GM12874 (cell line): ENCODE results near the gene SORBS1.

Source experiments
- TF ChIP-seq, protein P1 (sequence below): IDR thresholded peaks from 2 replicates; pipeline ENCODE4 v1.5.1; 2011; ENCODE audit warnings: low read depth, mild to moderate bottlenecking, control low read depth, low read length, moderate library complexity; ENCODE audit not compliant: insufficient read depth

Gene SORBS1

DNA sequence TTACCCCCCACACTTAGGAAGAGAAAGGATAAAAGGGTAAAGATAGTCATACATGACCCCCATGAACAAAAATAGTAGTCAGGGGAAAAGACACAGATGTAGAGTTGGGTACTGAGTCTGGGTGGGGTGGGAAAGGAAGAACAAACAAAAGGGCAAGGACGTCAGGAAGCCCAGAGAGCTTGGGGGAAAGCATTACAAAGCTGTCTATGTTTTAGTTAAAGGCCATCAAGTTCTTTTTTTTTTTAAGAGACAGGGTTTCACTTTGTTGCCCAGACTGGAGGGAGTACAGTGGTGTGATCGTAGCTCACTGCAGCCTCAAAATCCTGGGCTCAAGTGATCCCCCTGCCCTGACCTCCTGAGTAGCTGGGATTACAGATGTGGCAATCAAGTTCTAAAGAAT, 172.0 kb downstream of the SORBS1 start:
- TF ChIP-seq, protein P1, sequence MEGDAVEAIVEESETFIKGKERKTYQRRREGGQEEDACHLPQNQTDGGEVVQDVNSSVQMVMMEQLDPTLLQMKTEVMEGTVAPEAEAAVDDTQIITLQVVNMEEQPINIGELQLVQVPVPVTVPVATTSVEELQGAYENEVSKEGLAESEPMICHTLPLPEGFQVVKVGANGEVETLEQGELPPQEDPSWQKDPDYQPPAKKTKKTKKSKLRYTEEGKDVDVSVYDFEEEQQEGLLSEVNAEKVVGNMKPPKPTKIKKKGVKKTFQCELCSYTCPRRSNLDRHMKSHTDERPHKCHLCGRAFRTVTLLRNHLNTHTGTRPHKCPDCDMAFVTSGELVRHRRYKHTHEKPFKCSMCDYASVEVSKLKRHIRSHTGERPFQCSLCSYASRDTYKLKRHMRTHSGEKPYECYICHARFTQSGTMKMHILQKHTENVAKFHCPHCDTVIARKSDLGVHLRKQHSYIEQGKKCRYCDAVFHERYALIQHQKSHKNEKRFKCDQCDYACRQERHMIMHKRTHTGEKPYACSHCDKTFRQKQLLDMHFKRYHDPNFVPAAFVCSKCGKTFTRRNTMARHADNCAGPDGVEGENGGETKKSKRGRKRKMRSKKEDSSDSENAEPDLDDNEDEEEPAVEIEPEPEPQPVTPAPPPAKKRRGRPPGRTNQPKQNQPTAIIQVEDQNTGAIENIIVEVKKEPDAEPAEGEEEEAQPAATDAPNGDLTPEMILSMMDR, result no peak

DNA sequence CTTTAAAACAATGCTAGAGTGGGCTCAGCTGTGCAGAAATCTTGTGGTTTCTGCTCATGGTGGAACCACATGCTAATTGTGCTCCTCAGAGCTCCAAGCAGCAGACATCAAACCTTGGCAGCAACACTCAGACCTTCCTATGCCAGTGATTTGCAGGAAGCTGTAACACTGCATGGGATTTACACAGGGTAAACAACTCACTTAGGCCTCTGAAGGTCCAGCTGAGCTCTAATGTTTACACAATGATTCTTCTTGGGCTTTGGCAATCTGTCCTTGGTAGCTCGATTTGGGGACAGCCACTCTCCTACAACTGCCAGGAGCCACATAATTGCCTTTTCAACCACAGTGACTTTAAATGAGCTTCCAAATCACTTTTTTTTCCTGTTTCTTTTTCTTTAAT, 172.6 kb downstream of the SORBS1 start:
- TF ChIP-seq, protein P1, result no peak

DNA sequence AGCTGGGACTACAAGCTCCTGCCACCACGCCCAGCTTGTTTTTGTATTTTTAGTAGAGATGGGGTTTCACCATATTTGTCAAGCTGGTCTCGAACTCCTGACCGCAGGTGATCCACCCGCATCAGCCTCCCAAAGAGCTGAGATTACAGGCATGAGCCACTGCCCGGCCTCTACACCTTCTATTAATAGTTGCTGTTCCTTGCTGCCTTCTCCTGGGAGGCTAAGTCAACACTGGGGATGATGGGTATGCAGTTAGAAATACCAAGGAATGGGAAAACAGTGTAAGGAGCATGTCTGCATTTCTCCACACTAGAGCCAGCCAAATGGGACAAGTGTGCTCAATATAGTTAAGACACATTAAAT, 173.1 kb downstream of the SORBS1 start:
- TF ChIP-seq, protein P1, result no peak

DNA sequence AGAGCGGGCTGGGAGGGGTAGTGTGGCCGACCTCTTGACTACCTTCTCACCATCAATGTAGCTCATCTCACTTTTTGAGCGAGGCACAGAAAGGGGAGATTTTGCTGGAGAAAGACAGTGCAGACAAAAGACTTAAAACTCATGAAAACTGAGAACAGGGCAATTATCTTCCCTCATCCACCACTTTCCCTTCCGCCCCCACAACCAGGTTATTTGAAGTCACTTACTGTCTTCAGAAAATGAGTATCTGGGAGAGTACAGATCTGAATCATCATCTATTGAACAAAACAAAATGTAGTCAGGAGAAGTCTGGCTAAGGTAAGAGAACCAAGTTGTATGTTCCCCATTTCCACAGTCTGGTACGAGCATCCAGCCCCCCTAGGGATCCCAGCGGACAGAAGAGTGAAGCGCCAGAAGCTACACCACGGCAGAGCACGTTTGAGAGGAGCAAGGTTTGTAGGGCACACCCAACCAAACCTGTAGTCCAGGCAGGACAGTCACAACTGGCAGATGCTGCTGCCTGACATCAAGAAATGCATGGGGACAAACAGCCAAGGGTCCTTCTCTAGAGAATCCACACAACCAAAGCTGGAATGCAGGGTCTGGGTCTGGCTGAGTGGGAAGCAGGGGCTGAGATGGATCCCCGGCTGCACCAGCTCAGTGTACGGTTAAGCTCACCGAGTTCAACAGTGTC, 177.0 kb downstream of the SORBS1 start:
- TF ChIP-seq, protein P1, result no peak

DNA sequence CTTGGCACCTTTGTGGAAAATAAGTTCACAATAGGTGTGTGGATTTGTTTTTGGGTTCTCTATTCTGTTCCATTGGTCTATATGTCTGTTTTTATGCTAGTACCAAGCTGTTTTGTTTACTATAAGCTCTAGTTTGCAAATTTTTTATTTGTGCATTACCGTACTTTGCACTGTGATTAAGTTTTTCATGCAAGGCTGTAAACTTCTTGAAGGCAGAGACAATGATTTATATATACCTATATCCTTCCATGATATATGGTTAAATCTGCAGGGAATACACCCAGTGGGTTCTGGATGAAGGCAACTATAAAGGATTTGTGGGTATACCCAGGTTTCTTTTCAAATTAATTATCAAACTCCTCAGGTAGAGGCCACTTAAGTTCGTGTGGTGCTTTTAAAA, 178.6 kb downstream of the SORBS1 start:
- TF ChIP-seq, protein P1, result no peak

DNA sequence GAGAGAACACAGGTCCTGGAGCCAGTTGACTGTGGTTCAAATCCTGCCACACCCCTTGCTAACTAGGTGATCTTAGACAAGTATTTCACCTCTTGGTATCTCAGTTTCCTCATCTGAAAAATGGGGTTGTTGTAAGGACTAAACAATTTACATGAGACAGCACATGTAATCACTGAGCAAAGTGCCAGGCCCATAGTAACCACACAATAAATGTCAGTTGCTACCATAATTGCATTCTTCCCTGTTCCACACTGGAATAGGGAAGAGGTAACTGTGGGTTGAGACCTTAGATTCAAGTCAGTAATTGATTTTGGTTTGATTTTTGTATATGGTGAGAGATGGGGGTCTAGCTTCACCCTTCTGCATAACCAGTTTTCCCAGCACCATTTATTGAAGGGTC, 179.0 kb downstream of the SORBS1 start:
- TF ChIP-seq, protein P1, result no peak

DNA sequence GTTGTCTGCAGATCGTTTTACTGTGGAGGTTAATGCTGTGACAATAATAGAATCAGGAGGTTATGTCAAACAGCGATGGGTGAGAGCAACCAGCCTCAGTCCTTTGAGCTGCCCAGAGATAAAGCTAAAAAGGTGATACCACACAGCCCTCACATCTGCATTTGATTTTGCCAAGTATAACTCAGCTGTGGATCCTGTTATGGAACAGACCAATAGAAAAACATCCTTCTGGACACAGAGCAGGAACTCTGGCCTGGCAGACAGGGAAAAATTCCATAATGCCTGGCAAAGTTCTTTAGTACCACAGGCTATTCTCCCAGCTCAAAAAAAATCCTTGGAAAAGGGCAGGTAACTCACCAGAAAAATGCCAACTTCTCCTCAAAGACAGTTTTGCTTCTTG, 183.2 kb downstream of the SORBS1 start:
- TF ChIP-seq, protein P1, result no peak
